Measurements from ENCODE around the gene KCNQ1. TPM values are rescaled to one million over a fixed set of nuclear protein-coding genes. Genes with fewer than 3 reads are reported as not detected.

The KCNQ1 gene
- total RNA-seq, 1 experiment from 2014 or later, result 2.5 TPM

GRCh38 chr11:2699531-2700414 is 255.0 kb downstream of the KCNQ1 start, which contains the start of gene KCNQ1OT1 (continued):
- TF ChIP-seq ZNF425 (CRISPR knock-in tag; conservative IDR thresholded peaks at IDR 0.05) (no peak), ARID4B (CRISPR knock-in tag; IDR thresholded peaks at IDR 0.05; ENCODE audit: borderline replicate concordance) (0 out of 2 replicates have a peak, but pooled peaks have one; percentile 48), IRF2 (CRISPR knock-in tag; IDR thresholded peaks at IDR 0.05; ENCODE audit: borderline replicate concordance, low read depth) (no peak), FOXP1 (CRISPR knock-in tag; IDR thresholded peaks at IDR 0.05; ENCODE audit: borderline replicate concordance) (0 out of 2 replicates have a peak, but pooled peaks have one; percentile 46)

GRCh38 chr11:2700415-2701211 is 255.8 kb downstream of the KCNQ1 start:
- H3K9me3 Mint-ChIP-seq, result peaks cover 6% of the 10 kb centered on the region
- TF ChIP-seq ZNF396 (CRISPR knock-in tag; IDR thresholded peaks at IDR 0.05; ENCODE audit: borderline replicate concordance) (no peak), MYBL2 (CRISPR knock-in tag; IDR thresholded peaks at IDR 0.05) (0 out of 2 replicates have a peak, but pooled peaks have one; percentile 14), SP1 (CRISPR knock-in tag; conservative IDR thresholded peaks at IDR 0.05) (peak; percentile 39), AR (CRISPR knock-in tag; IDR thresholded peaks at IDR 0.05) (no peak), MAX (CRISPR knock-in tag; IDR thresholded peaks at IDR 0.05) (peak; percentile 5; the same call in 1 of the 2 replicates), E2F4 (CRISPR knock-in tag; IDR thresholded peaks at IDR 0.05; ENCODE audit: borderline replicate concordance, low read depth) (0 out of 2 replicates have a peak, but pooled peaks have one; percentile 42)
- ATAC-seq, result peak; percentile 26
- DNase-seq (ENCODE audit: low spot score), result peak; percentile 66
- peaks cover 20% of the 10 kb centered on the region for H3K36me3 Mint-ChIP-seq
- H3K4me3 Mint-ChIP-seq, result peak overlapping the region; percentile 51
- ChIA-PET POLR2A (no interaction called here), CTCF (no interaction called here)
- H3K27me3 Mint-ChIP-seq (ENCODE audit: low read depth), result peaks cover 51% of the 10 kb centered on the region
- peaks cover 60% of the 10 kb centered on the region for H3K4me1 Mint-ChIP-seq
- H3K27ac Mint-ChIP-seq, result no peak overlapping the region; the same call in 1 of the 2 replicates

Data from WTC11 (cell line).